Measurements from ENCODE around the gene RDM1.

- TF ChIP-seq GATA2 (IDR thresholded peaks at IDR 0.05; ENCODE audit: low read depth, low read length): no peak
- no peak for TF ChIP-seq GATA3 (IDR thresholded peaks at IDR 0.05; ENCODE audit: low read depth, low read length)
Observed at GRCh38 chr17:35903451-35903850, 27.1 kb downstream of the RDM1 start.

All from SH-SY5Y (cell line).